Activated T-helper 1 cell treated with anti-CD3 and anti-CD28 coated beads, Interleukin-12 subunit alpha, Interleukin-12 subunit beta, Interleukin-2, Interleukin-4 antibody, amounts not matched to agents 30 ng/mL and 10 ng/mL and 1 ng/mL, durations not matched to agents 14 hours and 24 hours and 36 hours (primary cell): ENCODE results near the gene SPINT3. TPM values are rescaled to one million over a fixed set of nuclear protein-coding genes. Genes with fewer than 3 reads are reported as not detected.

Experiments used
- DNase-seq: peaks from one replicate; pipeline ENCODE4 v3.0.0; 2021; ENCODE audit warnings: low spot score
- H3K27ac Mint-ChIP-seq: one replicate; pipeline ENCODE4 v1.8.0; 2021; ENCODE audit warnings: mild to moderate bottlenecking, mixed read lengths
- H3K27me3 Mint-ChIP-seq: one replicate; pipeline ENCODE4 v1.8.0; 2022; ENCODE audit warnings: mild to moderate bottlenecking, moderate library complexity, mixed read lengths; ENCODE audit not compliant: insufficient read depth
- H3K36me3 Mint-ChIP-seq: one replicate; pipeline ENCODE4 v1.8.0; 2021; ENCODE audit warnings: low read depth, mixed read lengths
- H3K4me1 Mint-ChIP-seq: one replicate; pipeline ENCODE4 v1.8.0; 2021; ENCODE audit warnings: low read depth, mixed read lengths
- H3K4me3 Mint-ChIP-seq: one replicate; pipeline ENCODE4 v1.8.0; 2021; ENCODE audit warnings: mild to moderate bottlenecking, moderate library complexity, mixed read lengths
- H3K9me3 Mint-ChIP-seq: one replicate; pipeline ENCODE4 v1.8.0; 2021; ENCODE audit warnings: mixed read lengths
- intact Hi-C: fragments of 100-400 bp; cut with micrococcal nuclease; formaldehyde crosslinking; loops from one replicate; pipeline ENCODE4 v1.15.1; 2024
- total RNA-seq: library from RNA; stranded (reverse); gene quantifications from 2 replicates; pipeline ENCODE4 v1.2.3, GENCODE V29; 2022

Gene SPINT3
- not detected in 2 replicates for total RNA-seq

- Mint-ChIP-seq H3K9me3 (no peaks in the 10 kb centered on the region), H3K4me1 (no peaks in the 10 kb centered on the region), H3K27ac (no peak within 1 kb of the TSS), H3K4me3 (no peak within 1 kb of the TSS), H3K36me3 (no peaks in the 10 kb centered on the region), H3K27me3 (peaks cover 8% of the 10 kb centered on the region)
- no peak for DNase-seq
- intact Hi-C loops: no loop called here
These were observed at the start of gene SPINT3 for GRCh38 chr20:45515147-45515913. Gene SPINT3 (minus strand): TSS chr20:45515622. CDS start chr20:45515608, 14 bp downstream.

- Mint-ChIP-seq H3K27me3 (peaks cover 8% of the 10 kb centered on the region), H3K4me3 (no peak overlapping the region), H3K4me1 (no peaks in the 10 kb centered on the region), H3K9me3 (peaks cover 3% of the 10 kb centered on the region), H3K36me3 (no peaks in the 10 kb centered on the region), H3K27ac (no peak overlapping the region)
- intact Hi-C loops: no loop called here
- no peak for DNase-seq
These were observed 49.4 kb upstream of the SPINT3 start for GRCh38 chr20:45564760-45565276.

GRCh38 chr20:45555198-45555597 is 39.8 kb upstream of the SPINT3 start:
- Mint-ChIP-seq H3K27ac (no peak overlapping the region), H3K9me3 (no peaks in the 10 kb centered on the region), H3K27me3 (peaks cover 10% of the 10 kb centered on the region), H3K4me1 (no peaks in the 10 kb centered on the region), H3K4me3 (no peak overlapping the region), H3K36me3 (no peaks in the 10 kb centered on the region)
- intact Hi-C loops: no loop called here
- no peak for DNase-seq

GRCh38 chr20:45552456-45552855 is 37.0 kb upstream of the SPINT3 start:
- H3K4me1 Mint-ChIP-seq: no peaks in the 10 kb centered on the region
- no peaks in the 10 kb centered on the region for H3K9me3 Mint-ChIP-seq
- peaks cover 13% of the 10 kb centered on the region for H3K27me3 Mint-ChIP-seq

GRCh38 chr20:45550765-45551164 is 35.3 kb upstream of the SPINT3 start:
- no peaks in the 10 kb centered on the region for H3K4me1 Mint-ChIP-seq
- intact Hi-C loops: no loop called here
- no peaks in the 10 kb centered on the region for H3K36me3 Mint-ChIP-seq
- H3K27ac Mint-ChIP-seq: no peak overlapping the region
- H3K27me3 Mint-ChIP-seq: peaks cover 21% of the 10 kb centered on the region
- DNase-seq: no peak
- H3K9me3 Mint-ChIP-seq: no peaks in the 10 kb centered on the region
- no peak overlapping the region for H3K4me3 Mint-ChIP-seq

More at GRCh38 chr20:45552456-45552855, 37.0 kb upstream of the SPINT3 start:
- Mint-ChIP-seq H3K27ac (no peak overlapping the region), H3K4me3 (no peak overlapping the region), H3K36me3 (no peaks in the 10 kb centered on the region)
- intact Hi-C loops: no loop called here
- no peak for DNase-seq

GRCh38 chr20:45548410-45548809 is 33.0 kb upstream of the SPINT3 start:
- no peaks in the 10 kb centered on the region for H3K4me1 Mint-ChIP-seq
- no peaks in the 10 kb centered on the region for H3K9me3 Mint-ChIP-seq
- no peak overlapping the region for H3K27ac Mint-ChIP-seq
- no peak for DNase-seq
- H3K4me3 Mint-ChIP-seq: no peak overlapping the region
- intact Hi-C loops: no loop called here
- peaks cover 17% of the 10 kb centered on the region for H3K27me3 Mint-ChIP-seq
- no peaks in the 10 kb centered on the region for H3K36me3 Mint-ChIP-seq

- H3K9me3 Mint-ChIP-seq: no peaks in the 10 kb centered on the region
- no peaks in the 10 kb centered on the region for H3K36me3 Mint-ChIP-seq
- intact Hi-C loops: no loop called here
- DNase-seq: no peak
- H3K27ac Mint-ChIP-seq: no peak within 1 kb of the TSS
- peaks cover 19% of the 10 kb centered on the region for H3K27me3 Mint-ChIP-seq
- H3K4me3 Mint-ChIP-seq: no peak within 1 kb of the TSS
- no peaks in the 10 kb centered on the region for H3K4me1 Mint-ChIP-seq
These were observed 31.9 kb upstream of the SPINT3 start, which contains the start of gene EPPIN for GRCh38 chr20:45547206-45547770. Gene EPPIN (minus strand): TSS chr20:45547401. CDS start chr20:45547357, 44 bp downstream.

GRCh38 chr20:45545754-45546453 is 30.5 kb upstream of the SPINT3 start:
- Mint-ChIP-seq H3K27ac (no peak overlapping the region), H3K36me3 (no peaks in the 10 kb centered on the region), H3K4me3 (no peak overlapping the region), H3K9me3 (no peaks in the 10 kb centered on the region), H3K27me3 (peaks cover 21% of the 10 kb centered on the region), H3K4me1 (no peaks in the 10 kb centered on the region)
- intact Hi-C loops: loop anchor here (1.0 kb wide), 1 partner anchor 225 kb away; no protein-coding TSS in a partner anchor
- DNase-seq: no peak

GRCh38 chr20:45545351-45545750 is 29.9 kb upstream of the SPINT3 start:
- no peaks in the 10 kb centered on the region for H3K9me3 Mint-ChIP-seq
- H3K27ac Mint-ChIP-seq: no peak overlapping the region
- H3K36me3 Mint-ChIP-seq: no peaks in the 10 kb centered on the region
- no peaks in the 10 kb centered on the region for H3K4me1 Mint-ChIP-seq
- no peak overlapping the region for H3K4me3 Mint-ChIP-seq
- peaks cover 20% of the 10 kb centered on the region for H3K27me3 Mint-ChIP-seq
- intact Hi-C loops: no loop called here
- no peak for DNase-seq

- H3K4me1 Mint-ChIP-seq: no peaks in the 10 kb centered on the region
- intact Hi-C loops: no loop called here
- peaks cover 5% of the 10 kb centered on the region for H3K27me3 Mint-ChIP-seq
- DNase-seq: no peak
- H3K27ac Mint-ChIP-seq: no peak within 1 kb of the TSS
- H3K4me3 Mint-ChIP-seq: no peak within 1 kb of the TSS
- H3K9me3 Mint-ChIP-seq: no peaks in the 10 kb centered on the region
- H3K36me3 Mint-ChIP-seq: no peaks in the 10 kb centered on the region
These were observed 24.0 kb upstream of the SPINT3 start, which contains the start of gene WFDC6 for GRCh38 chr20:45539382-45539781. Gene WFDC6 (minus strand): TSS chr20:45539482. CDS start chr20:45539407, 75 bp downstream.

- peaks cover 5% of the 10 kb centered on the region for H3K27me3 Mint-ChIP-seq
- intact Hi-C loops: no loop called here
- no peaks in the 10 kb centered on the region for H3K36me3 Mint-ChIP-seq
- H3K4me3 Mint-ChIP-seq: no peak overlapping the region
- DNase-seq: no peak
- no peaks in the 10 kb centered on the region for H3K4me1 Mint-ChIP-seq
- no peaks in the 10 kb centered on the region for H3K9me3 Mint-ChIP-seq
- H3K27ac Mint-ChIP-seq: no peak overlapping the region
These were observed 22.9 kb upstream of the SPINT3 start for GRCh38 chr20:45538209-45538799.

- Mint-ChIP-seq H3K9me3 (no peaks in the 10 kb centered on the region), H3K27ac (no peak overlapping the region), H3K4me1 (no peaks in the 10 kb centered on the region), H3K4me3 (no peak overlapping the region), H3K27me3 (peaks cover 8% of the 10 kb centered on the region), H3K36me3 (no peaks in the 10 kb centered on the region)
- no peak for DNase-seq
- intact Hi-C loops: no loop called here
These were observed 11.9 kb upstream of the SPINT3 start for GRCh38 chr20:45527294-45527693.
